Inferior parietal cortex (tissue), 1 donor: ENCODE results near the gene MOB1B.
"Not testable (repeated sequence)": the region's sequence is repeated elsewhere in the genome, so short reads cannot be mapped to it uniquely, and the experiment has no call there.

Experiments
- DNase-seq: peaks from one replicate; pipeline ENCODE4 v3.0.0-alpha.2; 2016; ENCODE audit errors: extremely low spot score

MOB1B gene

DNA sequence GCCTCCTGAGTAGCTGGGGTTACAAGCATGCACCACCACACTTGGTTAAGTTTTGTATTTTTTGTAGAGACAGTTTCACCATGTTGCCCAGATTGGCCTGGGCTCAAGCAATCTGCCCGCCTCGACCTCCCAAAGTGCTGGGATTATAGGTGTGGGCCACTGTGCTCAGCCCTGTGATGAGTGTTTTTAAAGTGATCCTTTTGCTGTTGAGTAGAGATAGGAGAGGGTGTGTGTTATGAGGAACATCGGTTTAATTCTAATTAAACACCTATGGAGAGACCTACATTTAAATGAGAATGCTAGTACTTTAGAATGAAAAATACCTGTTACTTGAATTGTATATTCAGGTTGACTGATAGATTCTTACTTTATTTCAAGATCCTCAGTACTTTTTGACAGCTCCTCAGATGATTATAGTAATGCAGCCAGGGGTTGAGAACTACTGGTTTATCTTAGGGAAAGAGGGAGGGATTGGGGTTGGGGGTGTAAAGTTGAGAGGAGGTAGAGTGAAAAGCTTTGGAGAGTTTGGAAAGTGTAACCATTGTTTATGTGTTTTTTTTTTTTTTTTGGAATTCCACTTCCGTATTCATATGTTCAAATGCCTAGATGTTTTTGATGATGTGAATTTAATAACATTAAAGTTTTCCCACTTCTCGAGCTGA, 54.5 kb downstream of the MOB1B start:
- DNase-seq = no peak

DNA sequence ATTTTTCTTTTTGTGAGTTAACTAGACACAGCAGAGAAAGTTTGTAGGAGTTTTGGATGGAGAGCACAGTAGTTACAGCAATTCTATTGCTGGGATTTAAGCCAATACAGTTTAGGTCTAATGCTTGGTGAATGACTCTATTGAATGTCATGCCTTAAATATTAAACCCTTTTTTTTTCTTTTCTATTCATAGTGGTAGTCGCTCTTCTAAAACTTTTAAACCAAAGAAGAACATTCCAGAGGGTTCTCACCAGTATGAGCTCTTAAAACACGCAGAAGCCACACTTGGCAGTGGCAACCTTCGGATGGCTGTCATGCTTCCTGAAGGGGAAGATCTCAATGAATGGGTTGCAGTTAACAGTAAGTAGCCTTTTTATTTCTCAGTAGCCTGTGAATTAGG, 56.5 kb downstream of the MOB1B start:
- no peak for DNase-seq

GRCh38 chr4:70969076-70969475, 66.9 kb downstream of the MOB1B start:
- no peak for DNase-seq

DNA sequence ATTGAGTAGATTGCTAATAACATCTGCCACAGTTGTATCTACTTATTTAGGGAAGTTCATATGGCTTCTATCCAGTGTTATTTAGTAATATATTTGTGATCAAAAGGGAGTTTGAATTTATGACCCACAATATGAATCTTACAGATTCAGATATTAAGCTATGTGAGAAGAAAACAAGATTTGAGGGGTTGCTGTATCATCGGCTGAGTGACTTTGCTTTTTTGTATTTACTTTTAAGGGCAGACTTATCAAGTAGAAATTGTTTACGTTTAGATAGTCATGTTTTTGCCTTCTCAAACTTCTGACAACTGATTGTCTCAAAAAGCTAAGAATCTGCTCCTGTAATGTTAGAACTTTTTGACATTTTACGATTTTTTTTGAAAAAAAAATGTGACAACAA, 74.1 kb downstream of the MOB1B start:
- DNase-seq = no peak

DNA sequence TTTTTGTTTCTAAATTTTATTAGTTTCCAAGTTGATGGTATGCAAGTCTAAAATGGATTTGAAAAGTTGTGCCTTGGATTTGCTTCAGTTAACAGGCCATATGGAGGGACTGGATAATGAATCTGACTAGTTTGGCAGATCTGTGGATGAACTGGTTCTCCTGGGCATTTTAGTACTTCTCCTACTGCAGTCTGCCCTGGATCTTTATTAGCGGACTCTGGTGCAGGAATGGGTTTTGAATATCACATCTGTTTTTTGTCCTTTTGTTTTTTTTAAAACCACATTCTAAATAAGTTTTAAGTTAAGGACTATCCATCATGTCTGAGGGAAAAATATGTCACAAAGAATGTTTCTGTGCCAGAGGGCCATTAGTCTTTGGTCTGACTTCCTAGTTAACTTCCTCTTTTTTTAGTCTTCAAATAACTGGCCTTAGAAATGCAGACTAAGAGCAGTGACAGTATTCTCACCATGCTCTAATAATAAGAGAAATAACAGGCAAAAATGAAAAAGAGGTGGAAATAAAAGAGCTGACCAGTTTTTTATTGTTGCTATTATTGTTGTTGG, 77.4 kb downstream of the MOB1B start:
- DNase-seq = no peak

- no peak for DNase-seq
These were observed 78.0 kb downstream of the MOB1B start for GRCh38 chr4:70980196-70980595.

GRCh38 chr4:70984106-70984505, 81.9 kb downstream of the MOB1B start:
- DNase-seq = no peak

DNA sequence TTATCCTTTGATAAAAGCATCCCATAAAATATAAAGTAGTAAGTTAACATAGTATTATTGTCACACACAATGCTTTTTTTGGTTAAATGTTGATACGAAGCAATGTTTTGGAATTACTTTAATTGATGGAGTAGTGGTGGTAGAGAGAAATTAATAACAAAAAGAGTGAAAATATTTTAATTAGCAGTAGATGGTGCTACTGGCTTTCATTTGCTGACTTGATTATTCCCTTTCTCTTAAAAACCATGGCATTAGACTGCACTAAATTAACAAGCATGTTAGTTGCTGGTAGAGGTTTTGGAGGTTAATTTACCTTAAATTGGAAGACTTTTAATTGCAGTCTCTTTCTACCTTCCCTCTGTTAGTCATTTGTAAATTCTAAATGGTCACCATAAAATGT, 82.4 kb downstream of the MOB1B start:
- no peak for DNase-seq

DNA sequence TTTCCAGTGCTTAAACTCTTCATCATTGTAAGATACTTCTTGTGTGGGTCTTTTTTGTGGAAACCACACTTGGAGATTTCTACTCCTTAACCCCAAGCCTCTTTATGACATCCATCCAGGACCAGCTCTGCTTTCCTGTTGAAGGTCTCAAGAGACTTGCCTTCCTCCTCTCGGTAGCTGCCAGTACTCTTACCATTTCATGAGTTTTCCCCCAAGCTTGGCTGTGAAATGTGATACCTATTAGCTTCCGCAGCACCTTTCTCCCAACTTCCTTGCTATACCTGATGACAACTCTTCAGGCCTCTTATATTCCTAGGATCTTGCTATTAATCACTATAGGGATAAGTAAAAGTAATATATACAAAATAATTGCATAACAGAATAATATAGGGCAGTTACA, 89.4 kb downstream of the MOB1B start:
- no peak for DNase-seq

GRCh38 chr4:70992391-70992881, 90.3 kb downstream of the MOB1B start:
- DNase-seq = peak; percentile 34

DNA sequence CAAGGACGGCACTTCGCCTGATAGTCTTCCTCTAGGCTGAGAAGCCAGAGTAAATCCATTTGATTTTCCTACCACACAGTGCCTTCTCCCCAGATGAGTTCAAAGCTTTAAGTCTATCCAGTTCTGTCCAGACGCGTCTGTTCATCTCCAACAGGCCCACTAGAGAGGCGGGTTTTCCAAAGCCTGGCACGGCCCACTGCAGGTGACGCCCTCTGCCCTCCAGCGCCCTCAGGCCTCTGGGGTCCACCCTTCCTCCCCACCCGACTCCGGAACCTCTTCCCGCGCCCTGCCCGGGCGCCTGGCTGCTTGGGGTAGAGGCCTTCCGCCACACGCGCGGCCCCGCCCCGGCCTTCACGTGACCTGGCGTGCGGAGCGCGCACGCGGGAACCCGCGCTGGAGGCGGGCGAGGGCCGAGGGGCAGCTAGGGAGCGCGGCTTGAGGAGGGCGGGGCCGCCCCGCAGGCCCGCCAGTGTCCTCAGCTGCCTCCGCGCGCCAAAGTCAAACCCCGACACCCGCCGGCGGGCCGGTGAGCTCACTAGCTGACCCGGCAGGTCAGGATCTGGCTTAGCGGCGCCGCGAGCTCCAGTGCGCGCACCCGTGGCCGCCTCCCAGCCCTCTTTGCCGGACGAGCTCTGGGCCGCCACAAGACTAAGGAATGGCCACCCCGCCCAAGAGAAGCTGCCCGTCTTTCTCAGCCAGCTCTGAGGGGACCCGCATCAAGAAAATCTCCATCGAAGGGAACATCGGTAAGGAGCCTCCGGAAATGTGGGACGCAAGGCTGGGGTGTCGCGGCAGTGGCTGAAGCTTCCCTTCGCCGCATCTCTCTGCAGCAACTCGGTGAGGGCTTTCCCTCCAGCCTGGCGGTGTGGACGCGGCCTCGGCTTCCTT, 91.3 kb downstream of the MOB1B start, which contains the start of gene DCK:
TSS of gene DCK (plus strand) at position 469 of the 888 bp plus-strand sequence. CDS start at position 656, 187 bp downstream.
- peak; percentile 87 for DNase-seq

GRCh38 chr4:70994069-70994366, 91.8 kb downstream of the MOB1B start:
- no peak for DNase-seq

- DNase-seq = no peak
These were observed 92.4 kb downstream of the MOB1B start for GRCh38 chr4:70994387-70995099.

DNA sequence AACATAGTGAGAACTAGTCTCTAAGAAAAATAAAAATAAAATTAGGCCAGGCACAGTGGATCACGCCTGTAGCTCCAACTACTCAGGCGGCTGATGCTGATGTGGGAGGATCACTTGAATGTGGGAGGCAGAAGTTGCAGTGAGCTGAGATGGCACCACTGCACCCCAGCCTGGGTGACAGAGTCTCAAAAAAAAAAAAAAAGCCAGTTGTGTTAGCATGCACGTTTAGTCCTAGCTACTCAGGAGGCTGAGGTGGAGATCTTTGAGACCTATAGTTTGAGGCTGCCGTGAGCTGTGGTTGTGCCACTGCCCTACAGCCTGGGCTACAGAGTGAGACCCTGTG, 93.8 kb downstream of the MOB1B start:
- DNase-seq = no peak

GRCh38 chr4:70997036-70997435, 94.9 kb downstream of the MOB1B start:
- no peak for DNase-seq

GRCh38 chr4:70997546-70997945, 95.4 kb downstream of the MOB1B start:
- no peak for DNase-seq

DNA sequence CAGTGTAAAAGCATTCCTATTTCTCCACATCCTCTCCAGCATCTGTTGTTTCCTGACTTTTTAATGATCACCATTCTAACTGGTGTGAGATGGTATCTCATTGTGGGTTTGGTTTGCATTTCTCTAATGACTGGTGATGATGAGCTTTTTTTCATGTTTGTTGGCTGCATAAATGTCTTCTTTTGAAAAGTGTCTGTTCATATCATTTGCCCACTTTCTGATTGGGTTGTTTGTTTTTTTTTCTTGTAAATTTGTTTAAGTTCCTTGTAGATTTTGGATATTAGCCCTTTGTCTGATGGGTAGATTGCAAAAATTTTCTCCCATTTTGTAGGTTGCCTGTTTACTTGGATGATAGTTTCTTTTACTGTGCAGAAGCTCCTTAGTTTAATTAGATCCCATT, 97.5 kb downstream of the MOB1B start:
- DNase-seq = not testable (repeated sequence)

DNA sequence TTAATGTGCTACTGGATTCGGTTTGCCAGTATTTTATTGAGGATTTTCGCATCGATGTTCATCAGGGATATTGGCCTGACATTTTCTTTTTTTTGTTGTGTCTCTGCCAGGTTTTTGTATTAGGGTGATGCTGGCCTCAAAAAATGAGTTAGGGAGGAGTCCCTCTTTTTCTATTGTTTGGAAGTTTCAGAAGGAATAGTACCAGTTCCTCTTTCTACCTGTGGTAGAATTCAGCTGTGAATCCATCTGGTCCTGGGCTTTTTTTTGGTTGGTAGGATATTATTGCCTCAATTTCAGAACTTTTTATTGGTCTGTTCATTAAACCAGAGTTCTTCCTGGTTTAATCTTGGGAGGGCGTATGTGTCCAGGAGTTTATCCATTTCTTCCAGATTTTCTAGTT, 99.2 kb downstream of the MOB1B start:
- DNase-seq = not testable (repeated sequence)

GRCh38 chr4:71004281-71004851, 102.2 kb downstream of the MOB1B start:
- no peak for DNase-seq

- DNase-seq = not testable (repeated sequence)
These were observed 102.9 kb downstream of the MOB1B start for GRCh38 chr4:71005025-71005424.

GRCh38 chr4:71006203-71006907, 104.2 kb downstream of the MOB1B start:
- no peak for DNase-seq
